Embryonic facial prominence (tissue), 1 donor: ENCODE data around the gene PLK5.

Experiments
- DNase-seq: peaks from one replicate; pipeline ENCODE4 v3.0.0-alpha.2; 2016; ENCODE audit errors: extremely low spot score

The PLK5 gene

DNA sequence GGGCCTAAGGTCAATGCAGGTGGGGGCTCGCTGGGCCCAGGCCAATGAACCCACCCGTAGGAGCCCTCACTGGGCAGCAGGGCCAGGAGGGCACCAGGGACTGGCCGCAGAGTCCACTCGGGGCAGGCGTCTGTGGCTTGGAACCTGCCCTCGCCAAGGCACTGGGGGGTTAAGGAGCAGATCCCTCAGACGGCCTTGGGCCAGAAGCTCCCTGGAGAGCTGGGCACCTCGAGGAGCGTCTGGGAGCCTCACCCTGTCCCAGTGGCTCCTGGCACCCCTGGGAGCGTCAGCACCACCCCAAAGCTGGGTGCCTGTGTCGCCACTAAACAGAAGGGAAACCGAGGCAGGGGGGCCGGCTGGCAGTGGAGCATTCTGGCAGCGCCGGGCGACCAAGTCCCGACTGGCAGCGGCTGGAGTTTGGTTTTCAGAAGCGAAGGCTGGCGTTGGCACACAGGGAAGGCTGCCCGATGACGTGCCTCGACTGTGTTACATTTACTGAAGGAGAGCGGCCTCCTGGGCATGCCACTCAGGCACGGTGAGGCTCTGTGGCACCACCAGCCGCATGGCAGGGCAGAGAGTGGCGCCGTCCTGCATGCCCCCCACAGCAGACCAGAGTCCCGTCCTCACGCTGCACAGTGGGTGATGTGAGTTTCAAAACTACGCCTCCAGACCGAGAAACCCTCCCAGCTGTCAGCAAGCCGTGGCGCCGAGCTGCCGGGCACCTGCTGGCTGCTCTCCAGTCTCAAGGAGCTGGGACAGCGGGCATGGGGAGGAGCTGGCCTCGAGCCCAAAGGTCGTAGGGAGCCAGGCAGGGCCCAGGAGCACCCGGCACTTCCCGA lies 53.4 kb downstream of the PLK5 start:
- DNase-seq, result no peak

DNA sequence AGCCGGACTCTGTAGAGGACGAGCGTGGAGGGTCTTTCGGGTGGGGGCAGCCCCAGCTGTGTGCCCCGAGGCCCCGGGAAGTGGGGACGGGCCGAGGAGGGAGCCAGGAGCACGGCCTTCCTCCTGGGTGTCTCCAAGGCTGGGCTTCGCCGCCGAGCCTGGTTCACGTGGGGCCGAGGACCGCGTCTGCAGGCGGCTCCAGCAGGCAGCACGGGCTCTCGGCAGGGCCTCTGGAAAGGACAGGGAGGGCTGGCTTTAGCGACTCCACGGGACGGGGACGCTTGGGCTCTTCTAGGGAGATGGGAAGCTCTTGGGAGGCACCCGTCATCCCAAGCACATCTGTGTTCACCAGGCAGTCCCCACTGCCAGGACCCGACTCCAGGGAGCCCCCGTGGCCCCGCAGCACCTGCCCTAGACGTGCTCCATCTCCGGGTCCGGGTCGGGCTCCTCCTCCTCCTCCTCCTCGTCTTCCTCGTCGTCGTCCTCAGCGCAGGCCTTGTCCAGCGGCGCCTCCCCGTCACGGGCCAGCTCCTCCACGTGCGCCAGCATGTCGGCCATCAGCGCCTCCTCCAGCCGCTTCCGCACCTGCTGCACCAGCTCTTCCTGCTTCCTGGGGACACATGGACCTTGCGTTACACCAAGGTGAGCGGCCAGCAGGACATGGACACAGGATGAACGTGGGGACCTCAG lies 54.2 kb downstream of the PLK5 start:
- DNase-seq, result no peak

DNA sequence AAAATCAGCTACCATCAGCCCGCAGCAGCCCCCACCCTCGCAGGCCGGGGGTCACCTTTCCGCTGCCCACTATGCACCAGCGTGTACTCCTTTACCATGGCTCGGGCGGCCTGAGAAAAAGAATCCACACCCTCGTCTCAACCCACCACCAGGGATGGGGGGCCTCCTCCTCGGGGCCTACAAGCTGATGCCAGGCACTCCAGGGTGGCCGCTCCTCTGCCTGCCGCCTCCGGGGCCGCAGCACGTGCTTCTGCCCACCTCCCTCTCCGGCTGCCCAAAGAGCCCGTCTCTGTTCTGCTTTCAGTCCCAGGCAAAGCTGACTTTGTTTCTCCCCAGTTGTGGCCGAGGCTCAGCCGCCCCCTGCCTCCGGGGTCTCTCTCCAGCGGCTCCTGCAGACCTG lies 55.3 kb downstream of the PLK5 start:
- DNase-seq, result no peak

DNA sequence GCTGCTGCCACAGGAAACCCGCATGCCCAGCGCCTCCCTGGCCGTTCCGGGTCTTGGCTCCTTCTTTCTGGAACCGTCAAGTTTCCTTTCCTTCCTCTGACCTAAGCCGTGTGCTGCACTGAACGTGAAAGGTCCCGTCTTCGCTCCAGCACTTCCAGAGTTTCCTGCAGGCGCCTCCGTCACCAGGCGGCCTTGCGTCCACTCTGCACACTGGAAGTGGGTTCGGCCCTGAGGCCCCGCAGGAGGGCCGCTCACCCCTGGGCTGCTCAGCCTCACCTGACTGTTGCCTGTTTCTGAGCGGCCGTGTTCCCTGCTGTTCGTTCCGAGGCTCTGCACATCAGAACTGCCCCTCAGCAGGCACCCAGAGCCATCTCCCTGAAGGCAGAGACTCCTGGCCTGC lies 56.5 kb downstream of the PLK5 start:
- no peak for DNase-seq

DNA sequence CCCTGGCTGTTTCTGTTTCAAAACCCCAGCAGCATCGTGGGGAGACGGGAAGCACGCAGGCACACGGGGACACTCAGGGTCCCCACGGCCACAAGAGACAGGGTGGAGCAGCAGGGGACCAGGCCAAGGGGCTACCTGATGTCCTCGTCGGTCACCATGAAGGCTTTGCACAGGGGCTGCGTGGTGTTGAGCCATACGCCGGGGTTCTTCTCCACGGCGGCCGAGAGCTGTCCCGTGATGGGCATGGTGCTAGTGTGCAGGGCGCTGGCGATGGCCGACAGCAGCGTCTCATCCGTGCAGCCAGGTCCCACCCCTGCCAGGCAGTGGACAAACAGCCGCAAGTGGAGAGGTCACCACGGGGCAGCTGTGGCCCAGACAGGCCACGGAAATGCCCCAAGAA lies 57.1 kb downstream of the PLK5 start:
- DNase-seq, result no peak

DNA sequence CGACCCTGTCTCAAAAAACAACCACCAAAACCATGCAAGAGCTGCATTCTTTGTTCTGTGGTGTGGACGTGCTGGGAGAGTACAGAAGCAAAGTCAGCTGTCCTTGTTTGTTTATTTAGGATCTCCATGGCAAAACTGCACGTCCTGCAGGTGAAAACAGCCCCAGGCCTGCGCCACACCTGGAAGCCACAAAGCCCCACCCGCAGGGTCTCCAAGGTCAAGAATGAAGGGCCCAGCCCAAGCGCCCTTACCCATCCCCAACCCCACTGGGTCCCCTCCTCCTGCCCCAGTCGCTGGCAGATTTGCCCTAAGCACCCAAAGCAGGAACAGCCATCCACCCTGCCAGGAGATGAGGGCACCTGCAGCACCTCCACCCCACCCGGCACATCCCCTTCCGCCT lies 58.3 kb downstream of the PLK5 start:
- DNase-seq, result no peak

DNA sequence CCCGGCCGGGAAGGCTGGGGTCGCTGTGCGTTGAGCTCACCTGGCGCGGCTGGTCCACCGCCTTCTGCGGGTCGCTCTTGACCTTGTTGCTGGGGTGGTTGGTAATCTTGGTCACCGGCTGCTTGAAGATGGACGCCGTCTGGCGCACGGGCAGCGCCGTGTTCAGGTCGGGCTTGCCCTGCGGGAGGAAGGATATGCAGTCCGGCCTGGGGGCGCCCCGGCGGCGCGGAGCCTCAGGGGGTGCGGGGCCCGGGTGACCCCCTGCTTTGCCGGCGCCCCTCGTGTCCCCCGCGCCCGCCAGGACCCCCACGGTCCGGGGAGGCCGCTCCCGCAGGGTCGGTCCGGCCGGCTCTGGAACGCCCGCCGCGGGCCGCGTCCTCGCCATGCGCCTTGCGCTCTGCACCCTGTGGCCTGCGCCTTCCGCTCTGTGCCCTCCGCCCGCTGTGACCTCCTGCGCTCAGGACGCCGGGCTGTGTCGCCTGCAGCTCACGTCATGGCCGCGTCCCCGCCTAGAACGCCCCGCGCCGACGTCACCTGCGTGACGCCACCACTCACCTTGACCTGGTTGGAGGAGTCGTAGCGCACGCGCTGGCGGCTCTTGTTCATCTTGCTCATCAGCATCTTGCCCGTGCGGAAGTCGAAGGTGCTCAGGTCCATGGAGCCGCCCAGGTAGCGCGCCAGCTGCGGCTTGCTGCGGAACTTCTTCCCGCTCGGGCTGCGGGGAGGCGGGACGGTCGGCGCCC lies 60.8 kb downstream of the PLK5 start:
- DNase-seq, result no peak

DNA sequence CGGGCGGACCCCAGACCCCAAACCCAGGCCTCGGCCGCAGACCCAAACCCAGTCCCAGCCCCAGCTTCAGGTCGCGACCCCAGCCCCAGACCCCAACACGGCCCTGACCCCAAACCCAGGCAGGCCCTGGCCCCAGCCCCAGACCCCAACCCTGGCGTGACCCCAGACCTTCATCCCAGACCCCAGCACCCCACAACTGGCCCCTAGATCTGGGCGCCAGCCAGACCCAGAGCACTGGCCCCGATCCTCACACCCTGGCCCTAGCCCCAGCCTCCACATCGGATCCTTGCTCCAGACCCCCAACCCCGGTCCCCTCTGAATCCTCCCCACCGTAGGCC lies 61.3 kb downstream of the PLK5 start:
- DNase-seq, result no peak
